ENCODE results near the gene JAGN1. TPM values are rescaled to one million over a fixed set of nuclear protein-coding genes. Genes with fewer than 3 reads are reported as not detected.
"Not testable (repeated sequence)": the region's sequence is repeated elsewhere in the genome, so short reads cannot be mapped to it uniquely, and the experiment has no call there.

The JAGN1 gene
- total RNA-seq, 4 donors from 2014 or later, result 18.9 to 37.5 (median 32.7) TPM

DNA sequence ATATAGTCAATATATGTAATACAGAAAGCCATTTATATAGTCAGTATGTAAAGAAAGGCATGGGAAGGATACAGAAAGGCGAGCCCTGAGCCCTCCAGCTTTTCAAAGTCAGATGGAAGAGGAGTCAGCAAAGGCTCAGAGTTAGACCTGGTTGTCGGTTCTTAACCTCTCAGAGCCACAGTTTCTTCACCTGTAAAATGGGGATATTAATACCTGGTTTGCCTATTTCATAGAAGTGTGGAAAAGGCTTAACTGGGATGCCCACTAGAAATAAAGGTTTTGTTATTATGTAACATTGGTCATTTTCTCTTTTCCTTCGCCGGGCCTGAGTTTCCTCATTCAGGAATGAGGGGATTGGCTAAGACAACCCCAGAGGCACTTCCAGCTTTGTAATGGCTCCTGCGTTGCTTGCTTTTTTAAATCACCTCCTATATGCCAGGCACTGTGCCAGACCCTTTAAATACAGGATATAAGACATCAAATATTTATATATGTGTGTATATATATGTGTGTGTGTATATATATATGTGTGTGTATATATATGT, 45.6 kb downstream of the JAGN1 start:
- Histone ChIP-seq H3K9me3 (no peaks in the 10 kb centered on the region), H3K4me1 (peaks cover 25 to 45% of the 10 kb centered on the region in 2 donors), H3K27ac (no peak overlapping the region), H3K36me3 (peaks cover 9 to 24% of the 10 kb centered on the region in 2 donors), H3K4me3 (replicated peaks in 1 of 3) (no peak overlapping the region), H3K27me3 (no peaks in the 10 kb centered on the region)
- no peak for DNase-seq
- 89 to 92% methylated on average over 5 of the region's 5 CpGs for WGBS, 2 donors
- no peak for TF ChIP-seq POLR2A (IDR thresholded peaks at IDR 0.05)
- TF ChIP-seq CTCF (IDR thresholded peaks at IDR 0.05), result no peak
- intact Hi-C loops (cut with DNase I), result no loop called here

GRCh38 chr3:9937486-9938238, 47.3 kb downstream of the JAGN1 start:
- 91 to 94% methylated on average over 13 of the region's 13 CpGs for WGBS, 2 donors
- H3K36me3 ChIP-seq, result peaks cover 14 to 29% of the 10 kb centered on the region in 2 donors

GRCh38 chr3:9938966-9939365, 48.6 kb downstream of the JAGN1 start:
- no peaks in the 10 kb centered on the region for H3K9me3 ChIP-seq
- no peak for DNase-seq
- TF ChIP-seq CTCF (IDR thresholded peaks at IDR 0.05), result no peak
- no peak for TF ChIP-seq POLR2A (IDR thresholded peaks at IDR 0.05)
- no peak overlapping the region for H3K27ac ChIP-seq
- H3K36me3 ChIP-seq, result peaks cover 14 to 33% of the 10 kb centered on the region in 2 donors
- H3K4me1 ChIP-seq, result peaks cover 20 to 38% of the 10 kb centered on the region in 2 donors
- intact Hi-C loops (cut with DNase I), result no loop called here
- H3K27me3 ChIP-seq, result no peaks in the 10 kb centered on the region
- no peak overlapping the region for H3K4me3 ChIP-seq (replicated peaks in 1 of 3)
- 91 to 92% methylated on average over 2 of the region's 2 CpGs for WGBS, 2 donors

More at GRCh38 chr3:9937486-9938238, 47.3 kb downstream of the JAGN1 start:
- no peak for DNase-seq
- H3K27me3 ChIP-seq, result no peaks in the 10 kb centered on the region
- H3K4me3 ChIP-seq (replicated peaks in 1 of 3), result no peak overlapping the region
- H3K9me3 ChIP-seq, result no peaks in the 10 kb centered on the region
- intact Hi-C loops (cut with DNase I), result no loop called here
- no peak for TF ChIP-seq POLR2A (IDR thresholded peaks at IDR 0.05)
- no peak for TF ChIP-seq CTCF (IDR thresholded peaks at IDR 0.05)
- peaks cover 20 to 38% of the 10 kb centered on the region in 2 donors for H3K4me1 ChIP-seq
- H3K27ac ChIP-seq, result no peak overlapping the region

GRCh38 chr3:9939906-9940305, 49.5 kb downstream of the JAGN1 start:
- Histone ChIP-seq H3K4me1 (peaks cover 12 to 31% of the 10 kb centered on the region in 2 donors), H3K36me3 (peaks cover 14 to 33% of the 10 kb centered on the region in 2 donors)
- not testable (repeated sequence) for H3K27ac ChIP-seq; H3K27me3 ChIP-seq; H3K9me3 ChIP-seq; DNase-seq; H3K4me3 ChIP-seq (replicated peaks in 1 of 3)
- intact Hi-C loops (cut with DNase I), result loop anchor here (10.0 kb wide), 1 partner anchor 85 kb away; the partner anchor contains the start of gene FANCD2
- 96 to 100% methylated on average over 3 to 21 of the region's 32 CpGs for WGBS, 2 donors

- intact Hi-C loops (cut with DNase I), result loop anchor here (10.0 kb wide), 1 partner anchor 84 kb away; the partner anchor contains the start of gene FANCD2
Observed at GRCh38 chr3:9940746-9941145, 50.3 kb downstream of the JAGN1 start.

More at GRCh38 chr3:9940746-9941145, 50.3 kb downstream of the JAGN1 start:
- DNase-seq, result no peak
- H3K4me3 ChIP-seq (replicated peaks in 1 of 3), result no peak overlapping the region
- peaks cover 14 to 33% of the 10 kb centered on the region in 2 donors for H3K36me3 ChIP-seq
- H3K27me3 ChIP-seq, result no peaks in the 10 kb centered on the region
- 95% methylated on average over 9 to 10 of the region's 10 CpGs for WGBS, 2 donors
- TF ChIP-seq CTCF (IDR thresholded peaks at IDR 0.05) (no peak), POLR2A (IDR thresholded peaks at IDR 0.05) (no peak)
- H3K4me1 ChIP-seq, result peaks cover 3 to 22% of the 10 kb centered on the region in 2 donors
- H3K27ac ChIP-seq, result no peak overlapping the region
- no peaks in the 10 kb centered on the region for H3K9me3 ChIP-seq

Data from thyroid gland (tissue), 4 donors.